DND-41 (cell line): ENCODE measurements around the gene MLC1.

Experiments
- ATAC-seq: fragments of 200-7000 bp; cut with Tn5 transposase; 3 replicates; pipeline ENCODE4 v1.9.1; 2021; ENCODE audit warnings: low read depth; ENCODE audit not compliant: insufficient read depth
- DNase-seq: peaks from one replicate; pipeline ENCODE4 v3.0.0-alpha.2; 2020
- H2AFZ ChIP-seq: 2 replicates; pipeline ENCODE4 v1.6.0; 2012; ENCODE audit warnings: low read depth, low read length
- H3K27ac ChIP-seq: 2 replicates; pipeline ENCODE4 v1.5.1; 2012; ENCODE audit warnings: low read length, inconsistent platforms
- H3K27me3 ChIP-seq: fragments of 200-600 bp; sonication (generic); 2 replicates; pipeline ENCODE4 v1.6.0; 2012; ENCODE audit warnings: low read length, mild to moderate bottlenecking, inconsistent platforms; ENCODE audit not compliant: insufficient read depth, poor library complexity
- H3K36me3 ChIP-seq: 2 replicates; pipeline ENCODE4 v1.5.1; 2012; ENCODE audit warnings: low read length, inconsistent platforms; ENCODE audit not compliant: insufficient read depth
- H3K4me1 ChIP-seq: 2 replicates; pipeline ENCODE4 v1.5.1; 2012; ENCODE audit warnings: mild to moderate bottlenecking, low read length; ENCODE audit not compliant: insufficient read depth
- H3K4me2 ChIP-seq: 2 replicates; pipeline ENCODE4 v1.6.0; 2012; ENCODE audit warnings: mild to moderate bottlenecking, moderate library complexity, low read length, inconsistent platforms; ENCODE audit not compliant: insufficient read depth
- H3K4me3 ChIP-seq, 2 experiments: fragments of 200-600 bp in 1 of 2; shearing (Covaris generic) in 1 of 2; 2 replicates each; pipeline ENCODE4 v1.5.1; 2012 to 2016; ENCODE audit warnings: inconsistent platforms in 2 of 2, low read length in 2 of 2, mild to moderate bottlenecking in 2 of 2, low read depth in 1 of 2, moderate library complexity in 1 of 2
- H3K79me2 ChIP-seq: 2 replicates; pipeline ENCODE4 v1.6.0; 2012; ENCODE audit warnings: low read length, inconsistent platforms; ENCODE audit not compliant: insufficient read depth
- H3K9ac ChIP-seq: 2 replicates; pipeline ENCODE4 v1.6.0; 2012; ENCODE audit warnings: low read depth, mild to moderate bottlenecking, inconsistent platforms, low read length, moderate library complexity
- H3K9me3 ChIP-seq: 2 replicates; pipeline ENCODE4 v1.5.1; 2012; ENCODE audit warnings: low read length, moderate library complexity, mild to moderate bottlenecking, inconsistent platforms; ENCODE audit not compliant: insufficient read depth, severe bottlenecking
- H4K20me1 ChIP-seq: 2 replicates; pipeline ENCODE4 v1.6.0; 2012; ENCODE audit warnings: low read length; ENCODE audit not compliant: insufficient read depth
- EZH2 ChIP-seq: IDR thresholded peaks from 3 replicates; pipeline ENCODE4 v1.6.1; 2012; ENCODE audit warnings: borderline replicate concordance, low read depth, mild to moderate bottlenecking, moderate library complexity, low read length, inconsistent platforms; ENCODE audit not compliant: severe bottlenecking
- TF ChIP-seq, protein P1 (sequence below): IDR thresholded peaks from 2 replicates; pipeline ENCODE4 v1.5.1; 2012; ENCODE audit warnings: borderline replicate concordance, low read length, moderate library complexity, mild to moderate bottlenecking; ENCODE audit not compliant: poor library complexity, severe bottlenecking; ENCODE audit errors: extremely low read depth

The MLC1 gene

DNA sequence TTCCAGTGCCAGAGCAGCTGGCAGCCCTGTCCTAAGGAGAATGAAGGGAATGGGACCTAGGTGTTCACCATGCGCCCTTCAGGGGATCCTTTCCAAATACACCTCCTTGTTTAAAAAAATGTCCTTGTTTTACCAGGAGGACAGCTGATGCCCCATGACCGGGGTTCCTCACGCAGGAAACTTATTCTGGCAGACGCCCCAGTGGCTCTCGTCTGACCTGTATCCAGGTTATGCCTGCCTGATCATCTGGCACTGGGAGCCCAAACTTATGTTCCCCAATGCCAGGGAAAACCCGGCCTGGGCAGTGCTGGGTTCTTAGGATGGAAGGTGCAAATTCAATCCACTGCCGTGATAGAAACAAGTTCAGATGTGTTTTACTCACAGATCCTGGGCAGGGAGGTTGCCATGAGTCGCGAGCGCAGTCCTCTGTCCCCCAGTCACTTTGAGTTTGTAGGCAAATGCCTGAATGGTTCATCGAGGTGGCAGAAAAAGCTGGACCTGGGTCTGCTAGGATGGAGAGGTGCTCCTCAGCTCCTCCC is 36.0 kb upstream of the MLC1 start:
- Histone ChIP-seq H3K79me2 (no peaks in the 10 kb centered on the region), H3K4me3 (no peak overlapping the region), H3K9me3 (peaks cover 5% of the 10 kb centered on the region), H3K36me3 (no peaks in the 10 kb centered on the region), H3K9ac (no peak overlapping the region), H2AFZ (no peak overlapping the region), H3K27ac (no peak overlapping the region), H3K27me3 (peaks cover 11% of the 10 kb centered on the region), H3K4me1 (no peaks in the 10 kb centered on the region), H3K4me2 (no peak overlapping the region), H4K20me1 (no peaks in the 10 kb centered on the region)
- DNase-seq (no peak), ATAC-seq (no peak)
- TF ChIP-seq, protein P1, sequence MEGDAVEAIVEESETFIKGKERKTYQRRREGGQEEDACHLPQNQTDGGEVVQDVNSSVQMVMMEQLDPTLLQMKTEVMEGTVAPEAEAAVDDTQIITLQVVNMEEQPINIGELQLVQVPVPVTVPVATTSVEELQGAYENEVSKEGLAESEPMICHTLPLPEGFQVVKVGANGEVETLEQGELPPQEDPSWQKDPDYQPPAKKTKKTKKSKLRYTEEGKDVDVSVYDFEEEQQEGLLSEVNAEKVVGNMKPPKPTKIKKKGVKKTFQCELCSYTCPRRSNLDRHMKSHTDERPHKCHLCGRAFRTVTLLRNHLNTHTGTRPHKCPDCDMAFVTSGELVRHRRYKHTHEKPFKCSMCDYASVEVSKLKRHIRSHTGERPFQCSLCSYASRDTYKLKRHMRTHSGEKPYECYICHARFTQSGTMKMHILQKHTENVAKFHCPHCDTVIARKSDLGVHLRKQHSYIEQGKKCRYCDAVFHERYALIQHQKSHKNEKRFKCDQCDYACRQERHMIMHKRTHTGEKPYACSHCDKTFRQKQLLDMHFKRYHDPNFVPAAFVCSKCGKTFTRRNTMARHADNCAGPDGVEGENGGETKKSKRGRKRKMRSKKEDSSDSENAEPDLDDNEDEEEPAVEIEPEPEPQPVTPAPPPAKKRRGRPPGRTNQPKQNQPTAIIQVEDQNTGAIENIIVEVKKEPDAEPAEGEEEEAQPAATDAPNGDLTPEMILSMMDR: no peak
- TF ChIP-seq EZH2: no peak

DNA sequence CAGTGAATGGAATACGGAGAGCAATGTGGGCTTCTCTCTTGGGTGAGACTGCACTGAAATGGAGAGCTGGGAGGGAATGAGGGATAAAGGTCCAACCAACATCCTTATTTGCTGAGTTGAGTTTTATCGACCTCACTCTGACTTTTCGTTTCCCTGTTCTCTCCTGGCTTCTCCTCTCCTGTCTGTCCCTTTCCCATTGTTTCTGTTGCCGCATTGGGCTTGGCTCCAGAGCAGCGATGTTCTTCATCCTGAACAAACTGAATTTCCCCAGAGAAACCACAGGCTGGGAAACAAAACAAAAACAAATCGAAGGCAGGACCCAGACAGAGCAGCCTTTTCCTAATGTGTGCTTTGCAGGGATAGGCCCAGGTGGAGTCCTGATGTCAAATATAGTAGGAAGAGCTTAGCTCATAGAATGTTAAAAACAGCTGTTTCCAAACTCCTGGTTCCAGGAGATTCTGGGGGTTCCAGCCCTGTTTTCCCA is 34.6 kb upstream of the MLC1 start:
- no peak overlapping the region for H3K4me2 ChIP-seq
- H3K27ac ChIP-seq: no peak overlapping the region
- peaks cover 15% of the 10 kb centered on the region for H3K27me3 ChIP-seq
- no peak overlapping the region for H3K9ac ChIP-seq
- H4K20me1 ChIP-seq: no peaks in the 10 kb centered on the region
- no peaks in the 10 kb centered on the region for H3K79me2 ChIP-seq
- peaks cover 5% of the 10 kb centered on the region for H3K9me3 ChIP-seq
- H3K4me3 ChIP-seq: no peak overlapping the region
- ATAC-seq (no peak), DNase-seq (no peak)
- H3K36me3 ChIP-seq: no peaks in the 10 kb centered on the region
- H2AFZ ChIP-seq: no peak overlapping the region
- H3K4me1 ChIP-seq: no peaks in the 10 kb centered on the region
- no peak for TF ChIP-seq EZH2
- TF ChIP-seq, protein P1: no peak

DNA sequence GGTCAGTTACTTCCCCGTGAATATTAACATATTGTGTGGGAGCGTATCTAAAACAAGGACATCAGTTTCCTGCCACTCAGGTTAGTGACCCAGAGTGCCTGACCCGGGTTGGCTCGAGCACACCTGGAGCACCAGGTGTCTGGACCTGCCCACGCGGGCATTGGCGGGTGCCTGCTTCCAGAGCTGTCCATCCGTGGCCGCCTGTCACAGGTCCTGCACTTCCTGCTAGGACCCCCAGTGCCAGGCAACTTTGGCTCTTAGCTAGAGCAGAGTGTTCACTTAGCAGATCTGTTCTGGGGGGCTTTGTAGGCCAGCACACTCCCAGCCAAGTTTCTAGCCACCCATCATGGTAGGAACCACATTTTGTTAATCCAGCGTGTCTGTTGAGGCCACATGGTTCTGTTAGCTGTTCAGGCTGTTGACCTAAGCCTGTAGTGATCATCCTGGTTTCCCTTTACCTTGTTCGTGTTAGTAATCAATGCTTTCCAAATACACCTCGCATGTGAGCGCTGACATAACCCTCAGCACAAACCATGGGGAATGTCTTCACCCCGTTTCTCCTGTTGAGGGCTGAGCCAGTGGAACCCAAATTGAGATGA is 34.0 kb upstream of the MLC1 start:
- no peaks in the 10 kb centered on the region for H3K79me2 ChIP-seq
- peaks cover 21% of the 10 kb centered on the region for H3K27me3 ChIP-seq
- H3K4me3 ChIP-seq: no peak overlapping the region
- TF ChIP-seq, protein P1: no peak
- TF ChIP-seq EZH2: no peak
- no peak overlapping the region for H3K27ac ChIP-seq
- no peaks in the 10 kb centered on the region for H4K20me1 ChIP-seq
- ATAC-seq (no peak), DNase-seq (no peak)
- no peak overlapping the region for H3K9ac ChIP-seq
- peaks cover 5% of the 10 kb centered on the region for H3K9me3 ChIP-seq
- H3K36me3 ChIP-seq: no peaks in the 10 kb centered on the region
- no peaks in the 10 kb centered on the region for H3K4me1 ChIP-seq
- no peak overlapping the region for H2AFZ ChIP-seq
- H3K4me2 ChIP-seq: no peak overlapping the region
